ENCODE measurements around the gene GPR158.

GRCh38 chr10:25388862-25389206 lies 214.0 kb downstream of the GPR158 start:
- TF ChIP-seq CTCF (conservative IDR thresholded peaks at IDR 0.05; ENCODE audit: low read length) (no peak), EZH2phosphoT487 (IDR thresholded peaks at IDR 0.05; ENCODE audit: borderline replicate concordance) (no peak)
